NCI-H1694 (cell line): ENCODE results near the gene SAMSN1.

Experiments
- DNase-seq: peaks from one replicate; lab custom pipeline; 2025; lab: John Stamatoyannopoulos, UW

The SAMSN1 gene

GRCh38 chr21:14484188-14485009 is 61.7 kb downstream of the SAMSN1 start:
- no peak for DNase-seq

DNA sequence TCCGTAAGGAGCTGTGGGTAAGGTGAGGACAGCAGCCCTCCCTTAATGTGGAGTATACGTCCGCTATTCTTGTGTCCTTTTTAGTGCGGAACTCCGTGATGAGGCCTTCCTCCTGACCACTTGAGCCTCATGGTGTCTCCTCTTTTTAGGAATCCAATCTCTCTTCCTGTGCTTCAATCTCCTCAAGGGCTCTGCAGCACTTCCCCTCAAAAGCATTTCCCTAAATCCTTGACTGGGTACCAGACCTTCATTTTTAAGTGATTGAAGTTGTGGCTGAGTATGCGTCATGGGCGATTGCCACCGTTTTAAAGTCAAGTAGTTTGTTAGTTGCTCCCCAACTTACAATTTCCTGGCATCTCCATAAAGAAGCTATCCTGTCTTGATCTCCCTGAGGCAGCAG is 62.8 kb downstream of the SAMSN1 start:
- DNase-seq = no peak

DNA sequence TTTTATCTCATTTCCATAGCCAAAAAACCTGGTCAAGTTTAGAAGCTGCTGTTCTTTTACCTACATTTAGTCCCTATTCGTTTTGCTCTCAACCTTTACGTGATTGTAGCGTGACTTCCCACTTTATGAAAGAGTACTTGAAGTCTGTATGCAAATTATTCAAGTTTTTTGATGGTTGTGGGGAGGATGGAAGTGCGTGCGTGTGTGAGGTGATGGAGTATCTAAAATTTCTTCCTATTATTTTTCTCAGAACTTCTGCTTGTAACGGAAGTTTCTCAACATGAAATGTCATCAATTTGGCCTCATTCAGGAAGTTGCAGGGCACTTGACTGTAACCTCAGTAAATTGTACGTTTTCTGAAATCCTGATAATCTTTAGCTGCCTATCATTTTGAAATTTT is 64.0 kb downstream of the SAMSN1 start:
- DNase-seq = no peak

- no peak for DNase-seq
Observed at GRCh38 chr21:14480411-14481031, 65.6 kb downstream of the SAMSN1 start.

DNA sequence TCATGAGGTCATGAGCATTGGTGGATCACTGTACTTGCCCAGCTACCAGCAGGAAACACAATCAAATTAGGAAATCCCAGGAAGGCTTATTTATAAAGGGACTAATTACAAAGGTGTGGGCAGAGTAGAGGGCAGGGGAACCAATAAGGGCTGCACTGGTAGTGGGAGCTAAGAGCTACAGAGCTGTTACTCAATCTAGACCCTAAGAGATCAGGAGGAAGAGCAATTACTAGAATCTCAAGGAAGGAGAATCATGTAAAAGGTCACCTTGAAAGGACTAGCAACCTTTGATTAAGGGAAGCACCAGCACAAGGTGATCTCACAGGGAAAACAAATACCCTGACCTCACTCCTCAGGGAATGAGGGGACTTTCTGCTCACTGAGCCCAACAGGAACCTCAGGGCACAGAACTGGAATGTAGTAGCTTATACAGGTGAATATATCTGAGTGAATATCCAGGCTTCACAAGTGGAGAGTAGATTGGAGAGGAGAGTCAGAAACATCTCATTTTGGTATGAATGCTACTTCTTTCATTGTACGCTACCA is 66.8 kb downstream of the SAMSN1 start:
- no peak for DNase-seq

GRCh38 chr21:14477841-14478240 is 68.3 kb downstream of the SAMSN1 start:
- DNase-seq = no peak

DNA sequence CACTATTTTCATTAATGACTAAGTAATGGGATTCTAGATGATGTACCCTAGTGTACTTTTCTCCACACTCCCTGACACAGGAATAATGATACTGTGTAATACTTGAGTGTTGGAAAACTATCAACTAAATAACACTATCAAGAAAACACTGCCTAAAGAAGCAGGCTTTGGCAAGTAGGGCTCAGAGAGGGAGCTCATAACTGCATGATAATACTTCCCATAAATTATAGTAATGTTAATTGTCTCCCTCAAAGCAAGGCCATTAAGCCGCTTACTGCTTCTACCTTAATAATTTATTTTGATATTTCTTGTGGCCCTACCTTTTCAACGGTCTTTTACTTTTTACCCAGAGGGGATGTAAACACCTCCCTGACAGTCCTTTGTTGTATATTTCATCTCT is 69.0 kb downstream of the SAMSN1 start:
- no peak for DNase-seq

GRCh38 chr21:14474995-14475394 is 71.1 kb downstream of the SAMSN1 start:
- no peak for DNase-seq

DNA sequence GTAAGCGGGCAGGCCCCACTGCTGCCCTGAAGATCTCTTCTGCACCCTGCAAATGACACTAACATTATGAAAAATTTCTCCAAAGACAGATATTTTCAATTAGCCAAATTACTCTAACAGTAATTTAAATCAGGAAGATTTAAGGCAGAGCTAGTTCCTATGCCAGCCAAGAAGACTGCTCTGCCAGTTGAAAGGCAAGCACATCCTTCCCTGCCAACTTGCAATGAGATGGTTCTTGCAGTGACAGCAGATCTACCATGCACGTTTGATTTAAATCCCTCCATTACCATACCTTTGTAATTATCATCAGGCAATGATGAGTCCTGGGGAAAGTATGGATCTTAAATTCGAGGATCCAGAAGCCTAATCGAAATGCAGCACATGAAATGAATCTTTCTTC is 76.5 kb downstream of the SAMSN1 start:
- DNase-seq = no peak

GRCh38 chr21:14466715-14467114 is 79.4 kb downstream of the SAMSN1 start:
- no peak for DNase-seq

DNA sequence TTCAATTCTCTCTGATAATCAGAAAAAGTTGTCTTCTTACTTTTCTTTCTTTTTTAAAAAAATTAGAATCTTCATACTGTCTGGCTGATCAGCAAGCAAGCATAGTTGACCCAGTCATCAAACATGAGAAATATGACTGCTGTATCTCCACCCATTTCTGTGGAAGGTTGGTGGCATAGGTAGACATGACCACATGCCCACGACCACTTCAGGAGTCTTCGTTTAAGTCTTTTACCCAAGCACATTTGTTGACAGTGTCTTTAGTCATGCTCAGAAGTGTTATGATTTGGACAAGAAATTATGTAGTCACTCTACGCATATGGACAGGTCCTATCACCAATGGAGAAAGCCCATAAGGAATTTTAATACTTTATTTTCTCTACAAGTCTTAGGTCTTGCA is 88.4 kb downstream of the SAMSN1 start:
- DNase-seq = no peak

GRCh38 chr21:14456911-14457310 is 89.2 kb downstream of the SAMSN1 start:
- no peak for DNase-seq

DNA sequence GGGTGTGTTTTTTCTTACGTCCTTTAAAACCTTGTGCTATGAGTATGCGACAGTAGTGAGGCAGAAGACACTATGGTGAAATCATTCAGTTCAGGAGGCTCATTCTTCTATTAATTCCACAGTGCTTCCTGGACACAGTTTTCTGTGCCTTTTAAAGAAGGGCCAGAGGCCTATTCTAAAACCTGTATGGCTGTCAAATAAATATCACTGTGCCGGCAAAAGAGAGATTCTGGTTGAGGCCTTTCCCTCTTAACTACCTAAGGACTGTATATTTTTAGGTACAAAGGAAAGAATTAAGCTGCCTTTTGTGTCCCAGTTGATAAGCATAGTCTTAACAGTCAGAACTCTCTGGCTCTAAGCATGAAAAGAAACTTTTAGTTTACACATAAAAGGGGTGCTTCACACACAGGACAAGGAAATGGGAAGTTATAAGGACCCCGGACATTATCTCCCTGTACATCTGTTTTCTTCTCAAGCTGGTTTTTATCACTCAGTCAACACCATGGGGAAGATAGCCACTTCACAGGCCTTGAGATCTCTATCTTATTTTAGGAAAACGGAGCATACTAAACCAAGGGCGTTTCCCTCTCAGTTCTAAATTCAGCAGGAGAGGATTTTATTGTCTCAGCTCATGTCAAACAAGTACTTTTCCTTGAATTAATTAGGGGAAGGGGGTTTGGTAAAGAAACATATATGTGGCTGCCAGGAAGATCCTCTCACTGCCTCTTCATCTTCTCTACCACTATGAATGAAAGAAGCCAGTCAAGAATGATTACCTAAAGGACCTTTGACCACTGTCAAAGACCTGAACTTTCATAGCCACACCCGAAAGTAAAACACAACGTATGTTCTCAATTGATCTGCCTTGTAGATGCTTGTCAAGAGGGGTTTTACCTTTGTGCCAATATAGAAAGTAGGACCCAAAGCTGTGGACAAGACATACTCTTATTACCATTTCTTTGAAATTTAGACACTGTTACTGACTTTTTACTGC is 91.8 kb downstream of the SAMSN1 start:
- no peak for DNase-seq

- no peak for DNase-seq
Observed at GRCh38 chr21:14453339-14454015, 92.6 kb downstream of the SAMSN1 start.

- DNase-seq = no peak
Observed at GRCh38 chr21:14452727-14453241, 93.3 kb downstream of the SAMSN1 start.

GRCh38 chr21:14452031-14452726 is 93.9 kb downstream of the SAMSN1 start:
- DNase-seq = no peak

DNA sequence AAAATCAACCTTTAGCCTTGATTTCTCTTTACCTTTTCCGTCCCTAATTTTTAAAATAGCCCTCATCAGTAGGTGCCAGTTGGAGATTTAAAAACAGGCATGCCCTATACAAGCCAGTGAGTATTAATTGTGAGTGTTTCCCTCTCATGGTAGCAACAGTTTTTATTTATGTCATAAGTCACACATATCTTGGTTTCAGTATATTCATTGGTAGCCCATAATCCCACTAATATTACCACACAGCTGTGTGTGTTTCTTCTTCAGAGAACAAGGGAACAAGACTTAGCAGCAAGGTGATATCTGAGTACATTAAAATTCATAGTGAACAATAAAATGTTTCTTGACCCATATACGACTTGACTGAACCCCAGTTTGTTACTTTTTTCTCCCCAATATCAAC is 94.6 kb downstream of the SAMSN1 start:
- no peak for DNase-seq

GRCh38 chr21:14448784-14449183 is 97.3 kb downstream of the SAMSN1 start:
- no peak for DNase-seq

DNA sequence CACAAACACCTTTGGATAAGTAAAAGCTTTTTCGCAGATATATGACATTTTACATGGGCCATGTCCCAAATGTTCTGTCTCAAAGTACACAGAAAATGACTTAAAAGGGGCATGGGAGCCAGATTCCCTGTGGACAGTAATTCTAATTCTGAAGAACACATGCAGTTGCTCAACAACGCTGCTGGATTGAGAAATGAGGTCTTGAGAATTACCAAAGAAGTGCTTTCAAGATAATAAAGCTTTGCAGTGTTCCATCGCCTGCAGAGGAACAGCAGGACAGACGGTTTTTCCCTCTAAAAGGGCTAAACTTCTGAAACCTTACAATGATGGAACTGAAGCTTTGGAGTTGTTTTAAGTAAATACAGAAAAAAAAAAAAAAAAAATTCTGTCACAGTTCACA is 107.9 kb downstream of the SAMSN1 start:
- no peak for DNase-seq

DNA sequence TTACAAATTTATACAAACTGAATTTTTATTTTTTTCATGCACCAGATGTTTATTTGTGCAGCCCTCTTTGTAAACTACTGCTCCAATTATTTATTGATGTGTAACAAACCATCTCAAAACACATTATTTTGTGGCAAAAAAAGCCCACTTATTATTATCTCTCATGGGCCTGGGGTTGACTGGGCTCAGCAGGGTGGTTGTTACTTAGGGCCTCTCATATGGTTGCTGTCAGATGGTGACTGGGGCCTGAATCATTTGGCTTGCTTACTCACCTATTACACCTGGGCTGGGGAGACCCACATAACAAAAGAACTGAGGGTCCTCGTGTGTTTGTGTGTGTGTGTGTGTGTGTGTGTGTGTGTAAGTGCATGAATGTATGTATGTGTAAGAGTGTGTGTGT is 110.7 kb downstream of the SAMSN1 start:
- no peak for DNase-seq
